Measurements from ENCODE around the gene PCDH8. TPM values are rescaled to one million over a fixed set of nuclear protein-coding genes. Genes with fewer than 3 reads are reported as not detected.

The PCDH8 gene
- total RNA-seq, 1 experiment from 2014 or later, result 2.1 TPM

DNA sequence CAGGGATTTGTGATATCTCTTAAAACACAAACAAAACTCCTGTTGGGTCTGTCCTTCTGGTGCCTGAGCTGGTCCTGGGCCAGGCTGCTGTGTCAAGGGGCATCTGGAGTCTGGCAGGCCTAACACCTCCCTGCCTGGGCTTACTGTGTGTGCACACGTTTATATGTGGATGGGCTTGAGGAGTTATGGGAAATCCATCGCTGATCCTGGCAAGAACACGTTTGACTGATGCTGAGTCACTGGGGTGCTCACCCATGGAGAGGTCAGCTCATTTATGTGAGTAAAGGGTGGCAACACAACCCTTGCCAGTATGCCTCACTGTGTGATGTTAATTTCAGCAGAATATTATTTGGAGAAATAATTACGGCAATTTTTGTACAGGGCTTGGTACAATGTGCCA, 44.5 kb upstream of the PCDH8 start:
- H3K27me3 ChIP-seq (ENCODE audit: insufficient read depth, low read length), result no peaks in the 10 kb centered on the region
- Mint-ChIP-seq H3K4me1 (peaks cover 57 to 62% of the 10 kb centered on the region in 2 experiments), H3K27ac (no peak overlapping the region), H3K36me3 (ENCODE audit: insufficient read depth in 1 of 3, low read depth in 3 of 3) (no peaks in the 10 kb centered on the region), H3K27me3 (ENCODE audit: low read depth) (peaks cover 9% of the 10 kb centered on the region), H3K9me3 (no peaks in the 10 kb centered on the region; a peak in 1 of 5 replicates), H3K4me3 (no peak overlapping the region)
- no peak overlapping the region for H3T11ph ChIP-seq (ENCODE audit: low read length)
- H4K20me1 ChIP-seq (ENCODE audit: control insufficient read depth, insufficient read depth, insufficient read length), result no peaks in the 10 kb centered on the region
- H3K27ac ChIP-seq (ENCODE audit: insufficient read length, low read depth, low read length), result no peak overlapping the region
- no peak overlapping the region for H4K91ac ChIP-seq (ENCODE audit: insufficient read length, low read depth, low read length)
- H3K9me3 ChIP-seq (ENCODE audit: control insufficient read depth, low read depth, low read length), result no peaks in the 10 kb centered on the region
- H2BK20ac ChIP-seq (ENCODE audit: low read depth, low read length, poor library complexity, severe bottlenecking), result no peak overlapping the region
- H3K4ac ChIP-seq (ENCODE audit: low read depth, low read length), result no peak overlapping the region
- H3K56ac ChIP-seq (ENCODE audit: insufficient read length, low read depth, low read length), result no peak overlapping the region
- H4K8ac ChIP-seq (replicated peaks; ENCODE audit: insufficient read length, low read depth, low read length), result no peak overlapping the region
- H2AK5ac ChIP-seq (ENCODE audit: insufficient read length, low read length), result no peak overlapping the region
- H3K79me1 ChIP-seq (ENCODE audit: insufficient read depth, low read depth, low read length, poor library complexity, severe bottlenecking), result no peaks in the 10 kb centered on the region
- H3K23me2 ChIP-seq (ENCODE audit: insufficient read length, low read depth, low read length, poor library complexity, severe bottlenecking), result no peaks in the 10 kb centered on the region
- TF ChIP-seq, protein P1, sequence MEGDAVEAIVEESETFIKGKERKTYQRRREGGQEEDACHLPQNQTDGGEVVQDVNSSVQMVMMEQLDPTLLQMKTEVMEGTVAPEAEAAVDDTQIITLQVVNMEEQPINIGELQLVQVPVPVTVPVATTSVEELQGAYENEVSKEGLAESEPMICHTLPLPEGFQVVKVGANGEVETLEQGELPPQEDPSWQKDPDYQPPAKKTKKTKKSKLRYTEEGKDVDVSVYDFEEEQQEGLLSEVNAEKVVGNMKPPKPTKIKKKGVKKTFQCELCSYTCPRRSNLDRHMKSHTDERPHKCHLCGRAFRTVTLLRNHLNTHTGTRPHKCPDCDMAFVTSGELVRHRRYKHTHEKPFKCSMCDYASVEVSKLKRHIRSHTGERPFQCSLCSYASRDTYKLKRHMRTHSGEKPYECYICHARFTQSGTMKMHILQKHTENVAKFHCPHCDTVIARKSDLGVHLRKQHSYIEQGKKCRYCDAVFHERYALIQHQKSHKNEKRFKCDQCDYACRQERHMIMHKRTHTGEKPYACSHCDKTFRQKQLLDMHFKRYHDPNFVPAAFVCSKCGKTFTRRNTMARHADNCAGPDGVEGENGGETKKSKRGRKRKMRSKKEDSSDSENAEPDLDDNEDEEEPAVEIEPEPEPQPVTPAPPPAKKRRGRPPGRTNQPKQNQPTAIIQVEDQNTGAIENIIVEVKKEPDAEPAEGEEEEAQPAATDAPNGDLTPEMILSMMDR (conservative IDR thresholded peaks at IDR 0.05), result no peak
- H3K79me2 ChIP-seq (ENCODE audit: insufficient read depth, low read length), result no peaks in the 10 kb centered on the region
- no peak overlapping the region for H2BK12ac ChIP-seq (ENCODE audit: insufficient read length, low read depth, low read length)
- H3K4me1 ChIP-seq (ENCODE audit: insufficient read depth, low read length), result peaks cover 2% of the 10 kb centered on the region; the same call in 1 of the 2 replicates
- no peak overlapping the region for H2AFZ ChIP-seq (ENCODE audit: low read length)
- no peak overlapping the region for H4K5ac ChIP-seq (ENCODE audit: insufficient read length, low read depth, low read length)
- no peak overlapping the region for H3K9ac ChIP-seq (ENCODE audit: extremely low read depth, insufficient read length, low read length)
- no peak overlapping the region for H2BK120ac ChIP-seq (ENCODE audit: low read depth, low read length, poor library complexity, severe bottlenecking)
- H3K4me2 ChIP-seq (ENCODE audit: insufficient read depth, insufficient read length, low read length), result no peak overlapping the region
- no peak overlapping the region for H3K14ac ChIP-seq (ENCODE audit: insufficient read depth, low read length)
- no peak overlapping the region for H2BK15ac ChIP-seq (ENCODE audit: low read depth, low read length)
- no peak overlapping the region for H3K18ac ChIP-seq (ENCODE audit: insufficient read length, low read depth, low read length)
- no peak overlapping the region for H3K23ac ChIP-seq (ENCODE audit: insufficient read length, low read depth, low read length)
- DNase-seq, result no peak
- no CpG with 5 or more reads among the region's 4 CpGs for WGBS (ENCODE audit: extremely low coverage, insufficient read length, low lambda C conversion rate)
- no peak overlapping the region for H2BK5ac ChIP-seq (ENCODE audit: insufficient read length, low read length)
